DOHH2 (cell line): ENCODE results near the gene DPH5.

Experiments used
- CTCF ChIP-seq: fragments of 200-600 bp; sonication (generic); IDR thresholded peaks from one replicate; pipeline ENCODE4 v1.5.1; 2014; ENCODE audit warnings: antibody characterized with exemption, mild to moderate bottlenecking, low read depth, low read length; ENCODE audit not compliant: poor library complexity, severe bottlenecking
- EZH2phosphoT487 ChIP-seq: fragments of 200-600 bp; sonication (generic); IDR thresholded peaks from 2 replicates; pipeline ENCODE4 v1.6.1; 2017; ENCODE audit warnings: borderline replicate concordance, mild to moderate bottlenecking, antibody characterized with exemption, low read length, moderate library complexity, mixed read lengths

DNA sequence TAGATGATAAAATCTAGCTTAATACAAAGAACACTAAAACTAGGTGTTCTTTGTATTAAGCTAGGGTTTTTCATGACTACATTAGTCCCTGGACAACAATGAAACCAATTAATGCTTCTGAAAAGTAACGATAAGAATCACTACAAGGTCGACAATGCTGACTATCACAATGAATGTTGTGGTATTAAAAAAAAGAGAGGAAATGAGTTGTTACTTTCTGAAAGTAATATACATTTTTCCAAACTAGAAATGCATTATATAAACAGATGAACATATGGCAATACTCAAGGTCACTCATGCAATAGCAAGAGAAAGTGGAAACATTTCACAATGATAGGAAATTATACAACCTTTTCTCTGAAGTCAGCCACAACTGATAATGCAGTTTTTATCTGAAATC lies 19.0 kb downstream of the DPH5 start:
- TF ChIP-seq CTCF (no peak), EZH2phosphoT487 (no peak)
